ENCODE measurements around the gene PRPH.

Gene PRPH

DNA sequence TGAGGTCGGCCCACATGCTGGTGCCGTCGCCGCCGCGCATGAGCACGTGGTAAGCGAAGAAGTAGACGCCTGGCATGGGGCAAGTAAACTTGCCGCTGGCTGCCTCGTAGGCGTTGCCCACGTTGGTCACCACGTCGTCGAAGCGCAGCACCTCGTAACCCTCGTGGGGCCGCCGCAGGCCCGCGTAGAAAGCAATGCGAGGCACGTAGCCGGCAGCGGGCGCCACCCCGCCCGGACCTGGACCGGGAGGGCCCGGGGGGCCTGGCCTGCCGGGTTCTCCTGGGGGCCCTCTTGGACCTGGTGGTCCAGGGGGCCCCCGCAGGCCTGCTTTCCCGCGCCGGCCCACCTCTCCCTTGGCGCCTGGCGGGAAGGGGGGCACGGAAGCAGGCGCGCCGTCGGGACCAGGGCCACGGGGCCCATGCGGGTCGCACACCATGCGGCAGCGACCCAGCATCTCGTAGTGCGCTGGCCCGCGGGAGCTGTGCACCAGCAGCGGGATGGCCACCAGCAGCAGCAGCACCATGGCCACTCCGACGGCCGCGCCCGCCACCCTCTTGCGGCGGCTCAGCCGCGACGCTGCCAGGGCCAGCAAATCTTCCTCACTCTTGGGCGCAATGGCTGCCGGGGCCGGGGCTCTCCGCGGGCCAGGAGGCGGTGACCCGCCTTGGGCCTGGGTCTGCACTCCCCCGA is 41.2 kb downstream of the PRPH start:
- Histone ChIP-seq H3K36me3 (ENCODE audit: insufficient read depth) (no peaks in the 10 kb centered on the region), H3K4me1 (ENCODE audit: low read depth, poor library complexity, severe bottlenecking) (no peaks in the 10 kb centered on the region), H3K4me2 (peak overlapping the region; percentile 72; the same call in 1 of the 2 replicates), H3K27me3 (ENCODE audit: insufficient read depth, low read depth) (peaks cover under 1% of the 10 kb centered on the region; the same call in 1 of the 2 replicates), H2AFZ (ENCODE audit: low read depth) (no peak overlapping the region), H3K27ac (no peak overlapping the region), H3K4me3 (IDR thresholded peaks at IDR 0.05; ENCODE audit: insufficient read depth, low read depth, low read length) (no peak overlapping the region), H3K79me2 (ENCODE audit: insufficient read depth, low read depth) (no peaks in the 10 kb centered on the region), H4K20me1 (ENCODE audit: insufficient read depth) (no peaks in the 10 kb centered on the region), H3K9ac (no peak overlapping the region)
- TF ChIP-seq, protein P1, sequence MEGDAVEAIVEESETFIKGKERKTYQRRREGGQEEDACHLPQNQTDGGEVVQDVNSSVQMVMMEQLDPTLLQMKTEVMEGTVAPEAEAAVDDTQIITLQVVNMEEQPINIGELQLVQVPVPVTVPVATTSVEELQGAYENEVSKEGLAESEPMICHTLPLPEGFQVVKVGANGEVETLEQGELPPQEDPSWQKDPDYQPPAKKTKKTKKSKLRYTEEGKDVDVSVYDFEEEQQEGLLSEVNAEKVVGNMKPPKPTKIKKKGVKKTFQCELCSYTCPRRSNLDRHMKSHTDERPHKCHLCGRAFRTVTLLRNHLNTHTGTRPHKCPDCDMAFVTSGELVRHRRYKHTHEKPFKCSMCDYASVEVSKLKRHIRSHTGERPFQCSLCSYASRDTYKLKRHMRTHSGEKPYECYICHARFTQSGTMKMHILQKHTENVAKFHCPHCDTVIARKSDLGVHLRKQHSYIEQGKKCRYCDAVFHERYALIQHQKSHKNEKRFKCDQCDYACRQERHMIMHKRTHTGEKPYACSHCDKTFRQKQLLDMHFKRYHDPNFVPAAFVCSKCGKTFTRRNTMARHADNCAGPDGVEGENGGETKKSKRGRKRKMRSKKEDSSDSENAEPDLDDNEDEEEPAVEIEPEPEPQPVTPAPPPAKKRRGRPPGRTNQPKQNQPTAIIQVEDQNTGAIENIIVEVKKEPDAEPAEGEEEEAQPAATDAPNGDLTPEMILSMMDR (conservative IDR thresholded peaks at IDR 0.05; ENCODE audit: low read depth, low read length), result no peak

DNA sequence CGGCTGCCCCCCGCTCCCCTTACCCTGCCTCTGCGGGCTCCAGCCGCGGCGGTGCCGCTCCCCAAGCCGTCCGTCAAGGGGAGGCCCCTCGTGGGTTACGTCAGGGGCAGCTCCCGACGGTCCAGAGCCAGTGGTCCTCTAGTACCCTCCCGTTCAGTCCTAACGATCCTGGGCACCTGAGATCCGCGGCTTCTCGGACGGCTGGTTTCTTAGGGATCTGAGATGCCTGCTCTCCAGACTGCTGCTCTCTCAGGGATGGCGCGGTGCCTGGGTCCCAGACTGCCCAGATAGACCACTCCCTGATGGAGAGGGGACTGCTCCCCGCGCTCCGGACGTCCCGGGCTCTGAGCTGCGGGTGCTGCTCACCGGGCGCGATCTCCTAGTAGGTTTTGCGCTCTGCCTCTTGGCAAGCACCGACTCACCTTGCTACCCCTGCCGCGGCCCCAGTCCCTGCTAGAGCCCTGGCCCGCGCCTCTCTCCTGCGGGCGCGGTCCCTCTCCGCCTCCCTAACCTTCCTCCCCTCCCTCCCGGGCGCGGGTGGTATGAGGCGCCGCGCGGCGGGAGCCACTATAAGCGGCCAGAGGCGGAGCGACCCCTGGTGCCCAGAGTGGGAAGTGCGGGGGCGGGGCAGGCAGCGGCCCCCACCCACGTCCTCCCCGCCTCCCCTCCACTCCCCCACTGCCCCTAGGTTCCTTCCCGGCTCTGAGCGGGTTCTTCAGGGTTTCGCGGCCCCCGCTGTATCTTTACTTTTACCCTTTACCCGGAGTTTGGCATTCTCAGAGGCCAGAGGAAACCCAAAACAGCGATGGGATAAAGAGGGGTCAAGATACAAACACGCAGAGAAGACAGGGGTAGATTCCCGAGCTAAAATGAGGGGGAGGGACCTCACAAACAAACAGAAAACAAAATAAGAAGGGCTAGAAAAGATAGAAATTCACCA is 42.0 kb downstream of the PRPH start, which contains the start of gene C1QL4:
Gene C1QL4 (minus strand): TSS at position 544 of the 940 bp plus-strand sequence. CDS start 711 bp downstream, outside the sequence.
- H3K79me2 ChIP-seq (ENCODE audit: insufficient read depth, low read depth), result no peaks in the 10 kb centered on the region
- peak within 1 kb of the TSS; percentile 86 for H2AFZ ChIP-seq (ENCODE audit: low read depth)
- H3K27ac ChIP-seq, result no peak within 1 kb of the TSS
- peaks cover 9% of the 10 kb centered on the region; the same call in 1 of the 2 replicates for H3K27me3 ChIP-seq (ENCODE audit: insufficient read depth, low read depth)
- H3K36me3 ChIP-seq (ENCODE audit: insufficient read depth), result no peaks in the 10 kb centered on the region
- no peak within 1 kb of the TSS for H3K4me3 ChIP-seq (IDR thresholded peaks at IDR 0.05; ENCODE audit: insufficient read depth, low read depth, low read length)
- TF ChIP-seq, protein P1 (conservative IDR thresholded peaks at IDR 0.05; ENCODE audit: low read depth, low read length), result peak; percentile 91
- no peaks in the 10 kb centered on the region for H4K20me1 ChIP-seq (ENCODE audit: insufficient read depth)
- H3K4me2 ChIP-seq, result peak within 1 kb of the TSS; percentile 72
- H3K4me1 ChIP-seq (ENCODE audit: low read depth, poor library complexity, severe bottlenecking), result no peaks in the 10 kb centered on the region
- no peak within 1 kb of the TSS for H3K9ac ChIP-seq

DNA sequence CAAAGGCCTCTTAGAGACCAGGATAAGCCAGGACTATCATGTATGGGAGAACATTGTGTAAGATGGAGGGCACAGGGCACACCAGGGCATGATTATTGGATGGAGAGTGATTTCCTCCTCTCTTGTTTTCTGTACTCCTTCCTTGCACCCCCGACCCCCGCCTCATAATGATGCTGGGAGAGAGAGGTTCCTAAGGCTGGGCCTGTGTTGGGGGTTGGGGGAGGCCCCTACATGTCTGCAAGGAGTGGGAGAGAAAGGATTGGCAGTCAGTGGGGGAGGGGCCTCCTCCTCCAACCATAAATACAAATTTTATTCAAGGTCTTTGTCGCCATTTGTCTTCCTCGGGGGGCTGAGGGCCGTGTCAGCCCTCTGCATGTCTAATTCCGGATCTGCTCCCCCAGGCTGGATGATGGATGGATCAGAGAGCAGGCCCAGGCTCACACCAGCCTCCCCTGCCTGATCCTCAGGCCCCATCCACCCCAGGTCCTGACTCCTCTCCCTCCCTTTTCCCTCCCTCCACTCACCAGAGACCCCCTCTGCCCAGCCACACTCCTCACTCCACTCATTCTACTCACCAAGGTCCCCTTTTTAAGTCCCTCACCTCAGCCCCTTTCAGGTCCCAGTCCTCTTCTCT is 44.0 kb downstream of the PRPH start:
- Histone ChIP-seq H3K4me2 (no peak overlapping the region), H3K27ac (no peak overlapping the region)

DNA sequence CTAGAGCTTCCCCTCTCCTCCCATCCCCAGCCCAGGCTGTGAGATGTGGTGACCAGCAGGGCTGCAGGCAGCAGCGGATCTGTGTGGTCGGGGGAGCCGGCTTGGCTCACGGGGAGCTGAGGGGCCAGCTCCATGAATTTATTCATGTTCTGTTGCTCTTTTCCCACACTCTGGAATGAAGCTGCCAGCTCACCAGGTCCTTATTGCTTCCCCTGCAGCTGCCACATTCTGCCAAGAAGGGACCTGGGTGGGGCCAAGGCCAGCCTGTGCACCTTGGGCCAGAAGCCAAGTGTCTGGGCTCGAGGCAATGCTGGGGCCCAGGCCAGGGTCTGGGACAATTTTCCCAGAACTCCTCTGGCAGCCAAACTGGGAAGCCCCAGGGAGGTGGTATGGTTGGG is 44.5 kb downstream of the PRPH start:
- Histone ChIP-seq H3K9ac (no peak overlapping the region), H3K79me2 (ENCODE audit: insufficient read depth, low read depth) (no peaks in the 10 kb centered on the region), H2AFZ (ENCODE audit: low read depth) (no peak overlapping the region), H3K4me2 (no peak overlapping the region), H3K4me3 (IDR thresholded peaks at IDR 0.05; ENCODE audit: insufficient read depth, low read depth, low read length) (no peak overlapping the region), H4K20me1 (ENCODE audit: insufficient read depth) (no peaks in the 10 kb centered on the region), H3K36me3 (ENCODE audit: insufficient read depth) (no peaks in the 10 kb centered on the region), H3K27me3 (ENCODE audit: insufficient read depth, low read depth) (peaks cover 28% of the 10 kb centered on the region), H3K4me1 (ENCODE audit: low read depth, poor library complexity, severe bottlenecking) (peaks cover 15% of the 10 kb centered on the region), H3K27ac (no peak overlapping the region)
- TF ChIP-seq, protein P1 (conservative IDR thresholded peaks at IDR 0.05; ENCODE audit: low read depth, low read length), result no peak

More for the DNA sequence above, 44.0 kb downstream of the PRPH start:
- Histone ChIP-seq H3K9ac (no peak overlapping the region), H4K20me1 (ENCODE audit: insufficient read depth) (no peaks in the 10 kb centered on the region), H3K36me3 (ENCODE audit: insufficient read depth) (no peaks in the 10 kb centered on the region), H3K79me2 (ENCODE audit: insufficient read depth, low read depth) (no peaks in the 10 kb centered on the region), H3K4me3 (IDR thresholded peaks at IDR 0.05; ENCODE audit: insufficient read depth, low read depth, low read length) (no peak overlapping the region), H2AFZ (ENCODE audit: low read depth) (no peak overlapping the region), H3K4me1 (ENCODE audit: low read depth, poor library complexity, severe bottlenecking) (peaks cover 12% of the 10 kb centered on the region), H3K27me3 (ENCODE audit: insufficient read depth, low read depth) (peaks cover 23% of the 10 kb centered on the region)
- TF ChIP-seq, protein P1 (conservative IDR thresholded peaks at IDR 0.05; ENCODE audit: low read depth, low read length), result no peak
